GM12865 (cell line): ENCODE data around the gene DYSF.

Experiments
- DNase-seq: peaks from one replicate; pipeline ENCODE4 v3.0.0; 2010; ENCODE audit warnings: low read depth
- H3K4me3 ChIP-seq: 2 replicates; pipeline ENCODE4 v1.5.1; 2011; ENCODE audit warnings: mild to moderate bottlenecking, low read depth, low read length, control low read depth
- TF ChIP-seq, protein P1 (sequence below): IDR thresholded peaks from 2 replicates; pipeline ENCODE4 v1.5.1; 2011; ENCODE audit warnings: low read length, control low read depth, low read depth, inconsistent platforms; ENCODE audit not compliant: insufficient read depth; ENCODE audit errors: missing control alignments

DYSF gene

DNA sequence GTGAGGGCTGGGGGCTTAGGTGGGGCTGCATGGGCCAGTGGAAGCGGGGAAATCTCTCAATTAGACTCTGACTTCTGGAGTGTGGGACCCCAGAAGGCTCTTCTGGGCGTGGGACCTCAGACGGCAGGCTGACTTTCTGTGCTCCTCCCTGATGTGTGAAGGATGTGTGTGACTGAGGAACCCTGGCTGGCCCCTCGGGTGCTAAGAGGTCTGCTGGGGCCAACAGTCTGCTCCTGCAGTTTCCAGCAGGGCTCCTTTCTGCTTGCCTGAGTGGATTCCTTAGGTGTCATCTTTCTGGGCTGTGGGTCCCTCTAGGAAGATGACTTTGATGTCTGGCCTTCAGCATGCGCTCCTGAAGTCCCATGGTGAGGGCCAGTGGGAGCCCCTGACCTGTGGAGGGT, 167.5 kb downstream of the DYSF start:
- H3K4me3 ChIP-seq = no peak overlapping the region
- TF ChIP-seq, protein P1, sequence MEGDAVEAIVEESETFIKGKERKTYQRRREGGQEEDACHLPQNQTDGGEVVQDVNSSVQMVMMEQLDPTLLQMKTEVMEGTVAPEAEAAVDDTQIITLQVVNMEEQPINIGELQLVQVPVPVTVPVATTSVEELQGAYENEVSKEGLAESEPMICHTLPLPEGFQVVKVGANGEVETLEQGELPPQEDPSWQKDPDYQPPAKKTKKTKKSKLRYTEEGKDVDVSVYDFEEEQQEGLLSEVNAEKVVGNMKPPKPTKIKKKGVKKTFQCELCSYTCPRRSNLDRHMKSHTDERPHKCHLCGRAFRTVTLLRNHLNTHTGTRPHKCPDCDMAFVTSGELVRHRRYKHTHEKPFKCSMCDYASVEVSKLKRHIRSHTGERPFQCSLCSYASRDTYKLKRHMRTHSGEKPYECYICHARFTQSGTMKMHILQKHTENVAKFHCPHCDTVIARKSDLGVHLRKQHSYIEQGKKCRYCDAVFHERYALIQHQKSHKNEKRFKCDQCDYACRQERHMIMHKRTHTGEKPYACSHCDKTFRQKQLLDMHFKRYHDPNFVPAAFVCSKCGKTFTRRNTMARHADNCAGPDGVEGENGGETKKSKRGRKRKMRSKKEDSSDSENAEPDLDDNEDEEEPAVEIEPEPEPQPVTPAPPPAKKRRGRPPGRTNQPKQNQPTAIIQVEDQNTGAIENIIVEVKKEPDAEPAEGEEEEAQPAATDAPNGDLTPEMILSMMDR = no peak
- DNase-seq = no peak

DNA sequence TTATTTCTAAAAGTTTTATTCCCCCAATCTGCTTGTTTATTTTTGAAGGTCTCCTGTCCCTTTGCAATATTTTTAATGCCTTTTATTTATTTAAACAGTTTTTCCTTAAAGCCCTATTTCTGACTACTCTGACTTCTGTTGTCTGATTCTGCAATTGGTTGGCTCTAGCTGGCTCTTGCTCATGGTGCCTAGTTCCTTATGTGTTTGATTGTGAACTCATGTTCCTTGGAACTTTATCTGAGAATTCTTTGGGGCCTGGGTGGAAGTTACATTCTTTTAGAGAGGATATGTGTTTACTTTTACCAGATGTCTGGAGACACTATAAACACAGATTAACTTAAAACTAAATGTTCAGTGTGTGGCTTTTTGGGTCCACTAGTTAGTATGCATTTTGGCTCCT, 175.9 kb downstream of the DYSF start:
- no peak for DNase-seq
- TF ChIP-seq, protein P1 = no peak
- H3K4me3 ChIP-seq = no peak overlapping the region

DNA sequence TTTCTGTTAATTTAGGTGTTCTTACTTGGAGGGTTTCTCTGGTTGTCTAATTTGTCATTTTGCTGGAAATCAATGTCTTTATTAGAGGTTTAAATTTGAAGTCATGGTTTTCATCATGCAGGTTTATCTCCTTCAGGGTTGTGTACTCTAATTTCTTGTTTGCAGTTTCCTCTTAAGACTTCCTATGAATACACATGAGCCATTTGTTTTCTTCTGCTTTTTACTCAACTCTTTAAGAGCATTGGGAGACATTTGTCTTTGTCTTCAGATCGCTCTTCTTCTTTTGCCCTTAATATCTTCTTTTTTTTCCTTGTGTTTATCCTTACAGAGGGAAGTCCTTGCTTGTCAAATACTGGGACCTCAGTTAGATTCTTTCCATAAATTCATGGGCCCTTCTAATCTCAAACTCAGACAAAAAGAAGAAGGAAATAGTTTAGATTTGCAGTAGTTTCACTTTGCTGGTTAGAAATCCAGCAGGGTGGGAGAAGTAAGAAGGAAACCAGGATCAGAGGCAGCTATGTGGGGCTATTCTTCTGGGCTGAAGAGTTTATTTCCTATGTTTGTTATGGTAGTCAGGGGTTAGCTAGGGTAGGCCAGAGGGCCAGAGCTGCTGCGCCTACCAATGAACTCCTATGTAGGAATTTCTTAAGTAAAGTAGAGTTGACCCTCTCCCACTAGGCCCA, 176.6 kb downstream of the DYSF start:
- DNase-seq = no peak
- H3K4me3 ChIP-seq = no peak overlapping the region
- TF ChIP-seq, protein P1 = no peak

DNA sequence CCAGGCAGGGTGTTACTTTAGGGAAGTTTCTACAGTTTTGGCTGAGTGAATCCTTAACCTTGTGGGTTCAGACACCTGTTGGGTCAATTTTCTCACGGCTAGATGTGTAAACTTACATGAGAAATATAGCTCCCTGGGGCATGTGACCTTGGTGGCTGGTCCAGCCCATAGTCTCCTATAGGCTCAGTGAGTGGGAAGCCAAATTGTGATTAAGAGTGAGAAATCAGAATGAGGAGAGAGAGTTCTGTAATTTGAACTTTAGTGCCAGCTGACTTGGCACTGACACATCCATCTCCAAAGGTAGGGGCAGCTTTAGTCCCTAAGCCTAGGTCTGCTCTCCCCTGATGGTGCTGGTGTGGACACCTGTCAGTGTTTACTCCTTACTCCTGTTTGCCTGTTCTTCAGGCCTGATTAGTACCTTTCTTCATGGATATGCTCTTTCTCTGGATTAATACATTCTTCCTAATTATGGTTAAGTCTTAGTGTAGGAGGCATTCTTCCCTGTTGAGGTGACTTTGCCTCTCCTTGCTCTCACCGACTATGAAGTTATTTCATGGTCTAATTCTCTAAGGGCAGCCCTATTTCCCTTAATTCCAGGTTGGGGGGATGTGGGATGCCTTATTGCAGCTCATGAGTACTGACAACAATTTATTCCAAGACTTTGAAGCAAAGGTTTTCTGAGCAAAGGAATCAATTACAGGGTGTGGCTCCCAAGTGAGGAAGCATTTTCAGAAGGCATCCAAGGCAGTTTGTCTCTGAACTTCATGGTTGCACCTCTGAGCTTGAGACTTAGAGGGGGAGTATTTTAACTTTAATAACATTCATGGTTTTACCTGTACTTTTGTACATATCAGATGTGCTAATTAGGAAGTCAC, 177.3 kb downstream of the DYSF start:
- H3K4me3 ChIP-seq = no peak overlapping the region

DNA sequence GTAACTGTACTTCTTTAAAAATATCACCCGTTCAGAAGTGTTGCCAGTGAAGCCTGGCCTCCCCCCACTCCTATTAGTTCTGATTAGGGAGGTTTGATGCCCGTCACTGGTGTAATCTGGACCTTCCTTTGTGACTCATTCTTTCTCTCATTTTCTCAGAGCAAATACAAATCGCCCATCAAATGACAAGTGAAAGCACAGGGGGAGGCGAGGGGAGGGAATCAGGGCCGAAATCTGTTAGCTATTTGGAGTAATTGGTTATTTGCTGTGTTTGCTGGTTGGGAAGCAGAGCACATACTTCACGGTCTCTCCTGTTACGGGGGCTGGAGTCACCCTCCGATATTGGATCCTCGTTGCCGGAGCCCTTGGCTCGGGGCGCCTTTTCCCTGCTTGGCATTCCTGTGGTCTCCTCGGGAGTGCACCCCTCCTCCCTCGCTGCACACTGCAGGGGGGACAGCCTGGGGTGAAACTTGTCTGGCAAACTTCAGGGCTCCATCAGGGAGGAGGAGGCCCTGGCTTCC, 178.1 kb downstream of the DYSF start:
- no peak for DNase-seq

More for the DNA sequence above, 177.3 kb downstream of the DYSF start:
- TF ChIP-seq, protein P1 = no peak
- DNase-seq = no peak

DNA sequence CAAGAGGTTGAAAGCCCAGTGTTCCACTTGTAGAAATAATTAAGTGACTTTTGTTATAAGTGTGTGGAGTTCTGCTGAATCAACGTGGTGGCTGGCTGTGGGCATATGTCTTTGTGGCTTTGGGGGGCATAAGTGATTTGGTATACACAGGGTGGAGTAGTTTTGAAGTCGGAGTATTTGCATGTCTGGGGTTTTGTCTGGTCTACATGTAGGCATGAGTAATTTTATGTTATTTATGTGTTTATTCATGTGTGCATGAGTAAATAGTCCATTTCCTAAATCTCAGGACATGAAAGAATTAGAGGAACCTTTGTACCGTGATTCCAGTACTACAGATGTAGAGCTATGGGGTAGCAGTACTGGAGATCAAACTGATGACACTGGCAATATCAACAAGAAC, 179.7 kb downstream of the DYSF start:
- no peak overlapping the region for H3K4me3 ChIP-seq
- TF ChIP-seq, protein P1 = no peak
- DNase-seq = no peak

More for the DNA sequence above, 178.1 kb downstream of the DYSF start:
- H3K4me3 ChIP-seq = no peak overlapping the region
- TF ChIP-seq, protein P1 = no peak
